HepG2 (cell line): ENCODE data around the gene ABCG2. TPM values are rescaled to one million over a fixed set of nuclear protein-coding genes. Genes with fewer than 3 reads are reported as not detected.

Experiments
- ARNTL ChIP-seq: sonication (generic); formaldehyde crosslinking; IDR thresholded peaks from 2 replicates; pipeline ENCODE4 v1.4.0; 2020; ENCODE audit warnings: mild to moderate bottlenecking, missing genetic modification reagents
- HDAC1 ChIP-seq: sonication (generic); formaldehyde crosslinking; IDR thresholded peaks from 2 replicates; pipeline ENCODE4 v1.5.1; 2020; ENCODE audit warnings: mild to moderate bottlenecking, missing genetic modification reagents
- MYC ChIP-seq: sonication (generic); formaldehyde crosslinking; IDR thresholded peaks from 2 replicates; pipeline ENCODE4 v1.9.0; 2021; ENCODE audit warnings: missing genetic modification reagents, borderline replicate concordance
- PRDM15 ChIP-seq: sonication (generic); formaldehyde crosslinking; IDR thresholded peaks from 2 replicates; pipeline ENCODE4 v1.4.0; 2020; ENCODE audit warnings: missing genetic modification reagents
- ZFP41 ChIP-seq: sonication (generic); formaldehyde crosslinking; IDR thresholded peaks from 2 replicates; pipeline ENCODE4 v1.4.0; 2020; ENCODE audit warnings: mild to moderate bottlenecking, missing genetic modification reagents, borderline replicate concordance
- ZFP82 ChIP-seq: sonication (generic); formaldehyde crosslinking; IDR thresholded peaks from 2 replicates; pipeline ENCODE4 v1.5.1; 2020; ENCODE audit warnings: mild to moderate bottlenecking, missing genetic modification reagents, borderline replicate concordance
- ZFX ChIP-seq: sonication (generic); formaldehyde crosslinking; IDR thresholded peaks from 2 replicates; pipeline ENCODE4 v1.4.0; 2020; ENCODE audit warnings: mild to moderate bottlenecking, low read depth, missing genetic modification reagents, moderate library complexity
- ZMAT3 ChIP-seq: sonication (generic); formaldehyde crosslinking; conservative IDR thresholded peaks from 2 replicates; pipeline ENCODE4 v1.7.0; 2021; ENCODE audit warnings: missing genetic modification reagents
- ZNF564 ChIP-seq: sonication (generic); formaldehyde crosslinking; IDR thresholded peaks from 2 replicates; pipeline ENCODE4 v1.8.1; 2023; ENCODE audit warnings: mild to moderate bottlenecking, missing genetic modification reagents
- ZNF646 ChIP-seq: sonication (generic); formaldehyde crosslinking; IDR thresholded peaks from 2 replicates; pipeline ENCODE4 v1.9.0; 2021; ENCODE audit warnings: mild to moderate bottlenecking, missing genetic modification reagents
- ZNF687 ChIP-seq: sonication (generic); formaldehyde crosslinking; IDR thresholded peaks from 2 replicates; pipeline ENCODE4 v1.5.1; 2020; ENCODE audit warnings: mild to moderate bottlenecking, missing genetic modification reagents, moderate library complexity
- ZNF691 ChIP-seq: sonication (generic); formaldehyde crosslinking; IDR thresholded peaks from 2 replicates; pipeline ENCODE4 v1.4.0; 2020; ENCODE audit warnings: missing genetic modification reagents, low read depth, mild to moderate bottlenecking, borderline replicate concordance
- polyA plus RNA-seq, 8 experiments: library from polyadenylated mRNA; depleted of rRNA in 3 of 8; stranded (reverse) in 7 of 8; unstranded in 1 of 8; fragments of >200 nt; fragmentation: Illumina TruSeq in 4 of 8; extraction: Trizol in 4 of 8; gene quantifications; 2 replicates each; pipeline versions ENCODE4 v1.2.1 to v1.2.3, GENCODE V29; 2011 to 2016; ENCODE audit warnings: low read depth in 4 of 8, missing spikeins in 1 of 8, mixed read lengths in 1 of 8; ENCODE audit not compliant: insufficient read depth in 1 of 8
- total RNA-seq, 5 experiments: library from RNA; depleted of rRNA; stranded (reverse); fragments of >200 nt; fragmentation: Illumina TruSeq; extraction: Trizol; gene quantifications; 2 replicates each; pipeline ENCODE4 v1.2.3, GENCODE V29; 2016; ENCODE audit warnings: low read depth in 1 of 5

The ABCG2 gene
- total and polyA plus RNA-seq, 2 of the 13 experiments (the other 11 are each of a cell fraction or from before 2014, with no cell fraction given), result 10.0 to 15.7 TPM

- TF ChIP-seq ZNF646 (CRISPR knock-in tag), result no peak
- peak; percentile 98 for TF ChIP-seq ZNF687 (CRISPR knock-in tag)
- 0 out of 2 replicates have a peak, but pooled peaks have one; percentile 48 for TF ChIP-seq ZFP82 (CRISPR knock-in tag)
- TF ChIP-seq MYC (CRISPR knock-in tag), result peak; percentile 89; the same call in 1 of the 2 replicates
- TF ChIP-seq HDAC1 (CRISPR knock-in tag), result peak; percentile 77; the same call in 1 of the 2 replicates
- 0 out of 2 replicates have a peak, but pooled peaks have one; percentile 53 for TF ChIP-seq ZFX (CRISPR knock-in tag)
- no peak for TF ChIP-seq ZFP41 (CRISPR knock-in tag)
- peak; percentile 61; the same call in 1 of the 2 replicates for TF ChIP-seq ZMAT3 (CRISPR knock-in tag)
- 0 out of 2 replicates have a peak, but pooled peaks have one; percentile 26 for TF ChIP-seq ZNF564 (CRISPR knock-in tag)
- TF ChIP-seq ARNTL (CRISPR knock-in tag), result 0 out of 2 replicates have a peak, but pooled peaks have one; percentile 55
- no peak; the same call in 1 of the 2 replicates for TF ChIP-seq PRDM15
- TF ChIP-seq ZNF691, result peak; percentile 42; the same call in 1 of the 2 replicates
Observed at GRCh38 chr4:88158489-88159228, at the start of gene ABCG2 (continued).
